ENCODE measurements around the gene CACNB2. TPM values are rescaled to one million over a fixed set of nuclear protein-coding genes. Genes with fewer than 3 reads are reported as not detected.

The CACNB2 gene
- total and polyA plus RNA-seq, 4 donors = 0.38 to 3.1 (median 0.83) TPM

- Histone ChIP-seq H3K27ac (ENCODE audit: low read depth in 1 of 2, low read length in 2 of 2) (no peak overlapping the region), H3K36me3 (ENCODE audit: control insufficient read depth in 4 of 4, insufficient read depth in 3 of 4, low read depth in 1 of 4, low read length in 3 of 4) (no peaks in the 10 kb centered on the region), H3K9me3 (ENCODE audit: control insufficient read depth in 4 of 4, low read length in 3 of 4) (no peaks in the 10 kb centered on the region), H3K4me3 (ENCODE audit: low read depth in 1 of 3, low read length in 3 of 3) (no peak overlapping the region), H3K4me1 (ENCODE audit: control insufficient read depth in 4 of 4, insufficient read depth in 4 of 4, low read length in 3 of 4) (peaks cover 1 to 17% (median 12%) of the 10 kb centered on the region in 4 donors), H3K27me3 (ENCODE audit: control insufficient read depth in 4 of 4, insufficient read depth in 4 of 4, low read length in 3 of 4) (no peaks in the 10 kb centered on the region), H3K9ac (ENCODE audit: low read depth in 1 of 2, low read length in 2 of 2) (no peak overlapping the region)
- TF ChIP-seq REST (IDR thresholded peaks at IDR 0.05) (no peak), MAX (IDR thresholded peaks at IDR 0.05) (no peak), GABPA (IDR thresholded peaks at IDR 0.05 in 1 of 2, conservative IDR thresholded peaks at IDR 0.05 in 1 of 2) (no peak), ZBTB33 (IDR thresholded peaks at IDR 0.05) (no peak), JUND (IDR thresholded peaks at IDR 0.05) (no peak), YY1 (IDR thresholded peaks at IDR 0.05) (no peak), SP1 (IDR thresholded peaks at IDR 0.05) (no peak)
- DNase-seq (ENCODE audit: low spot score) = no peak
- 74% methylated on average over 5 of the region's 5 CpGs for WGBS
Observed at GRCh38 chr10:18264466-18265050, 124.3 kb downstream of the CACNB2 start.

- no peak overlapping the region for H3K27ac ChIP-seq (ENCODE audit: low read depth in 1 of 2, low read length in 2 of 2)
- WGBS = 96% methylated on average over 3 of the region's 3 CpGs
- H3K36me3 ChIP-seq (ENCODE audit: control insufficient read depth in 4 of 4, insufficient read depth in 3 of 4, low read depth in 1 of 4, low read length in 3 of 4) = no peaks in the 10 kb centered on the region
- TF ChIP-seq RAD21 (IDR thresholded peaks at IDR 0.05) (no peak), MAX (IDR thresholded peaks at IDR 0.05) (no peak), RXRA (IDR thresholded peaks at IDR 0.05) (no peak), JUND (IDR thresholded peaks at IDR 0.05) (no peak), FOXA1 (IDR thresholded peaks at IDR 0.05) (no peak), YY1 (IDR thresholded peaks at IDR 0.05) (no peak), ATF3 (IDR thresholded peaks at IDR 0.05) (no peak), SP1 (IDR thresholded peaks at IDR 0.05) (no peak)
- DNase-seq (ENCODE audit: low spot score) = no peak
- H3K4me3 ChIP-seq (ENCODE audit: low read depth in 1 of 3, low read length in 3 of 3) = no peak overlapping the region
- no peaks in the 10 kb centered on the region for H3K9me3 ChIP-seq (ENCODE audit: control insufficient read depth in 4 of 4, low read length in 3 of 4)
- no peaks in the 10 kb centered on the region for H3K27me3 ChIP-seq (ENCODE audit: control insufficient read depth in 4 of 4, insufficient read depth in 4 of 4, low read length in 3 of 4)
- no peaks in the 10 kb centered on the region for H3K4me1 ChIP-seq (ENCODE audit: control insufficient read depth in 4 of 4, insufficient read depth in 4 of 4, low read length in 3 of 4)
- no peak overlapping the region for H3K9ac ChIP-seq (ENCODE audit: low read depth in 1 of 2, low read length in 2 of 2)
Observed at GRCh38 chr10:18268005-18268404, 127.8 kb downstream of the CACNB2 start.

All from liver (tissue), 9 donors.